GM19397 (cell line): ENCODE data around the gene BBS10.
"Not testable (repeated sequence)": the region's sequence is repeated elsewhere in the genome, so short reads cannot be mapped to it uniquely, and the experiment has no call there.

ENCODE experiments used
- ATAC-seq: cut with Tn5 transposase; IDR thresholded peaks from one replicate; pipeline ENCODE4 v1.9.1; 2021; ENCODE audit warnings: mild to moderate bottlenecking, moderate library complexity; ENCODE audit not compliant: unreplicated experiment

Gene BBS10

DNA sequence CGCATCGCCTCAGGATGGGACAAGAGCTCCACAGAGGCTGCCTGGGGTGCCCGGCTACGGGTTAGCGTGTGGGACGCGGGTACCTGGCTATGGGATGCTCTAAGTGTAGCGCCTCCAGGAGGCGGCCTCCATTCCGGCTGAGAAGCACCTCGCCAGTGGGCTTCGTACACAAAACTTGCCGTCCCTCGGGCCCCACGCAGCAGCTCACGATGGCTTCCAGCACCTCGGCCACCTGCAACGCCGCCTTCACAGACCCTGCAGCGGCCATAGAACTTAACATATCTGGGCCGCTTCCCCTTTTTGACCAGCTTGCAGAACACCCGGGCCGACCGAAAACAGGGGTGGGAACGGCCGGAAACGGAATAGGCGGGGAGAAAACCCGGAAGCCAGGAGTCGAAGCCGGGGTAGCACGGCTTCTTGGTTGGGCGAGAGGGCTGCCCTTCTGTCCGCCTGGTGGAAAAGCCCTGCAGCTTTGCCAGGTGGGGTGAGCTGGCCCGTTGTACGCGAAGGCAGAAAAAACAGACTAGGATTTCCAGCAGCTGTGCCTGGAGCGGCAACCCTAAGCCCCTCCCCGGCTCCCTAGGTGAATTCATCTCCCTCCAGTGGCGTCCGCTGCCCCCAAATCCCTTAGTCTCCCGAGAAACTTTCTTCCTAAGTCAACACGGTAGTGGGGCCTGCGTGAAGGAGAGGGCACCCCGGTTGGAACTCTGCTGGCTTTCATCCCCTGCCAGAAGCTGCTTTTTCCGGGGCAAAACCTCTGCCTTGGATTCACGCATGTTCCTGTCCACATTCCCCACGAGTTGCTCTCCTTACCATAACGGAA lies at the start of gene BBS10:
BBS10 (minus strand) TSS at position 337 of the 823 bp plus-strand sequence; CDS start at position 280, 57 bp downstream.
- ATAC-seq: peak; percentile 98

GRCh38 chr12:76391461-76391860 lies 43.2 kb upstream of the BBS10 start:
- no peak for ATAC-seq

DNA sequence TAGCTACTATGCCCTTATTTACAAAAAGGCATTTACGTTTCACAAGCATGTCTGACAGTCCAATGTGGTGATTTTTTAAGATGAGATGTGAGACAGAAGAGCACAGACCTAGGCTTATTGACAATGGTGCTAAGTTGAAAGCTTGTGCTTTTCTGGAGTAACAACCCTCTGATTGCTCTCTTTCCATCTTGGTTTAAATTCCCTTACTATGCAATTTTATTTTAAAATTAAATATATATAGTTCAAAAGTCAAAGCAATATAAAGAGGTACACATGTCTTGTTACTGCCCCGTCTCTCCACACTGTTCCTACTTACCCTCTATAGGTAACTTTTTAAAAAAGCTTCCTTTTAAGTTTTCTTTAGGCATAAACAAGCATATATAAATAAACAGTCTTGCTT lies 39.4 kb upstream of the BBS10 start:
- ATAC-seq: no peak

DNA sequence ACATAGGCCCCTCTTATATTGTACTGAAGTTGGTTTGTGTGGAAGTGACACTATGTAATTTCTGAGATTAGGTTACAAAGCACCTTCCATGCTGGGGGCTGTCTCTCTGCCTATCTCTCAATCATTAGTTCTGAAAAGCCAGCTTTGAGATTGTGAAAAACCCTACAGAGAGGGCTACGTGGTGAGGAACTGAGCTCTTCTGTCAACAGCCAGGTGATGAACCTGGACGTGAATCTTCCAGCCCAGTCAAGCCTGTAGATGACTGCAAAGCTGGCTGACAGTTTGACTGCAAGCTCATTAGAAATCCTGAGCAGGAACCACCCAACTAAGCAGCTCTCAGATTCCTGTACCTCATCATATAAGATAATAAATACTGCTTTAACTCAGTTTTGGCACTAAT lies 36.3 kb upstream of the BBS10 start:
- ATAC-seq: no peak

DNA sequence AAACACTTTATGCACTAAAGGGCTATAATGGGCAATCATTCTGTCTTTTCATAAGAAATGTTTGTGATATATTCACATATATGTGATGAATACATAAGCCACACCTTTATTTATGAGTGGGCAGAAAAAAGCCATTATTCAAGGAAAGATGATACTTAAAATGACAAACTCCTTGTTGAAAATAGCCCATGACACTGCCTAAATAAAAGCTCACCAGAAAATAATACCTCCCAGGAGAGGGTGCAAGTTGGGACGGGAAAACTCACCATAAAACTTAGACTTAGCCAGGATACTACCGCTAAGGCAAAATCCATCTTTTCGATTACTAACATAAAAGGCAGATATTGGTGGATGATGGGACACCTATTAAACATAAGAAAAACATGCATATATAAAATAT lies 35.8 kb upstream of the BBS10 start:
- ATAC-seq: no peak

DNA sequence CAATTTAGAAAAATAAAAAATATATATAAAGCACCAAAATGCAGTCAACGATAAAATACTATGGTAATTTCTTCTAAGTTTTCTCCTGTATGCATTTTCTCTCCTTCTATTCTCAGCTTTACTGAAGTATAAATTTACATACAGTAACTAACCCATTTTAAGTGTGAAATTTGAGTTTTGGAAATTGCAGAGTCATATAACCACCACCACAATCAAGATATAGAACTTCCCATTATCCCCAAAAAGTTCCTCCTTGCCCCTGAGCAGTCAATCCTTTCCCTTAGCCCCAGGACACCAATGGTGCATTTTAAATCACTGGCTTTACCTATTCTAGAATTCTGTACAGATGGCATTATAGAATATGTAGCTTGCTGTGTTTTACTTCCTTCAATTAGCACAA lies 31.0 kb upstream of the BBS10 start:
- no peak for ATAC-seq

- not testable (repeated sequence) for ATAC-seq
These were observed 28.7 kb upstream of the BBS10 start for GRCh38 chr12:76376876-76377275.

DNA sequence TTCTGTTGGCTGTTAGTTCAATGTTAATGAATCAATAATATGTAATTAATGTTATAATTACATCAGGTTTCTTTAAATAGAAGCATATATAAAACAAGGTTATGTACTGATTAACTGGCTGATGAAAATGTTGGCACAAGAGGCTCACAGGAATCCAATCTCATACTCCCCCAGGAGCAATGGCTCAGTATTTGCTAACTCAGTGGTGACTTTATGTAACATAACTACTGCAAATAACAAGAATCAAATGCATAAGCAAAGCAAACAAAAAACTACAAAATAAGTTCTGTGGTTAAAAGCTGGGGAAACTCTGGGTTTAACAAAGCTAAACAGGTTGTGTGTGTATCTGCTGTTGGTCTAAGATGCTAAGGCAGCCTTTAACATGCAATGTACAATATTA lies 27.7 kb upstream of the BBS10 start:
- ATAC-seq: no peak

DNA sequence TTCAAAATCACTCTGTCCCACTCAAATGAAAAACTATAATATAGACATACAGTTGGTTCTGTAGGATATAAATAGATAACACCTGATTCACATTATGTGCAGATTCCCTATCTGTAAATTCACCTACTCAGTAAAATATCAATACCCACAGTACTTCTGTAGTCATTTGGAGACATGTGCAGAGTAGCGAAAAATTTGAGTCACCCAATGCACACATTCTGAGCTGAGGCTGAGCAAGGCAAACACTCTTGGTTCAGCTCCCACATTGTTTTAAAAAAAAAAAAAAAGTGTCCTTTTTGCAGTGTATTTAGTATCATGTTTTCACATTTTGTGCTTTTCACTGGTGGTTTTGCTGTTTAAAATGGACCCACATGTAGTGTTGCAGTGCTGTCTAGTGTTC lies 27.3 kb upstream of the BBS10 start:
- no peak for ATAC-seq

- no peak for ATAC-seq
These were observed 26.3 kb upstream of the BBS10 start for GRCh38 chr12:76374386-76375020.

- ATAC-seq: no peak
These were observed 20.0 kb upstream of the BBS10 start for GRCh38 chr12:76368230-76368629.

DNA sequence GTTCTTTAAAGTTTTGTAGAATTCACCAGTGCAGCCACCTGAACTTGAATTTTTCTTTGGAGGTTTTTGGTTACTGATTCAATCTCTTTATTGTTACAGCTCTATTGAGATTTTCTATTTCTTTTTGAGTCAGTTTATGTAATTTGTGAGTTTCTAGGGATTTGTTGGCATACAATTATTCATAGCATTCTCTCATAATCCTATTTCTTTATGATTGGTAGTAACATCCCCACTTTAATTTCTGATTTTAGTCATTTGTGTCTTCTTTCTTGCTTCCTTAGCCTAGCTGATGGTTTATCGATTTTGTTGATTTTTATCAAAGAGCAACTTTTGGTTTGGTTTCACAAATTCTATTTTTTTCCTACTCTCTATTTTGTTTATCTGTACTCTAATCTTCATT lies 17.9 kb upstream of the BBS10 start:
- no peak for ATAC-seq

GRCh38 chr12:76364131-76364530 lies 15.9 kb upstream of the BBS10 start:
- not testable (repeated sequence) for ATAC-seq

- no peak for ATAC-seq
These were observed 12.1 kb upstream of the BBS10 start for GRCh38 chr12:76360316-76360715.

GRCh38 chr12:76356071-76356470 lies 7.9 kb upstream of the BBS10 start:
- ATAC-seq: no peak

DNA sequence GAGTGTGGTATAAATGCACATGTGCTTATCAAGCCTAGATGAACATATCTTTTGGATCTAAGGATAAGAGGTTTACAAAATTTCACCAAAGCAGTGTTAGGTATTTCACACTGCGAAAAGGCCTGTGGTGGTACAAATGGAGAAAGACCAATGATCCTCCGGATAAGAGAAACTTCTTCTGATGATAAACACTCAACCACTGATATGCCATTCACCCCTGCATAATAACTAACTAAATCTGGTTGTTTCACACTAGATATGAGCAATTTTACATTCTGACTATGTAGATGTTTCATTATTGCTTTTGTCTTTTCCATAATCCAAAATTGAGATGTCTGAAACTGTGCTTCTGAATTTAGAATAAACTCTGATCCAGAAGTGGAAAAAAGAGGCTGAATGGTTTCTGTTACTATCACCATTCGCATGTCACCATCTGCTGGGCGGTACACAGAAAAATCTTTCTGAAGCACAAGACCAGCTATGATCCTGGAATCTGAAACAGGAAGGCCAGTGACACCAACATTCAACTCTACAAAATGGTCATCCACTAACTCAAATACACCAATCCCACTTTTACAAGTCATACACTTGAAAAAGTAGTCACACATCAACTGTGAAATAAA lies 1.3 kb downstream of the BBS10 start:
- ATAC-seq: no peak

GRCh38 chr12:76346236-76346635 lies 2.0 kb downstream of the BBS10 start:
- no peak for ATAC-seq

GRCh38 chr12:76345569-76345968 lies 2.6 kb downstream of the BBS10 start:
- no peak for ATAC-seq

GRCh38 chr12:76341436-76342030 lies 6.7 kb downstream of the BBS10 start:
- ATAC-seq: no peak

DNA sequence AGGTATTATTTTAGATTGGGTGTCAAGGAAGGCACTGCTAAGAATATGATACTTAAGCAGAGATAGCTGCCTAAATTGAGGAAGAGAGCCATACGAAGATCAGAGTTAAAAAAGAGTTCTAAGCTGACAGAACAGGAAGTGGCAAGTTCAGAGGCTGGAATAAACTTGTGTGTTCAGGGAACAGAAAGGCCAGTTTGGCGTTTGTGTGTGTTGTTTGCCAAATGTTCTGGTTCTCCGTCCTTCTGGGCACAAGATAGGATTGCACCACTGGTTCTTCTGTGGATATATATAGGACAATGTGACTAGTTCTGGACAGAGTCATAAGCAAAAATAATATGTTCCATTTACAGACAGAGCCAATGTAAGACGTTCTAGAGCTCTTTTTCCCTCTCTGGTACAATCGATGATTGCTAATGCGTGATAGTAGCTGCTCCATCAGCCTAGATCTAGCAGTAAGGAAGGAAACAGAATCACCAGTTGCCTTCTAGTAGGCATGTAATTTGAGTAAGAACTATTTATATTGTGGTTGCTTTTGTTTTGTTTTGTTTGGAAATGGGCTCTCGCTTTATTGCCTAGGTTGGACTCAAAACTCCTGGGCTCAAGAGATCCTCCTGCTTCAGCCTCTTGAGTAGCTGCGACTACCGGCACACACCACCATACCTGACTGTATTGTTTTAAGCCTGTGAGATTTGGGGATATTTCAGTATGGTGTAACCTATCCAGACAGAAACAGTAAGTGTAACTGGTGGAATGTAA lies 7.4 kb downstream of the BBS10 start:
- ATAC-seq: no peak

DNA sequence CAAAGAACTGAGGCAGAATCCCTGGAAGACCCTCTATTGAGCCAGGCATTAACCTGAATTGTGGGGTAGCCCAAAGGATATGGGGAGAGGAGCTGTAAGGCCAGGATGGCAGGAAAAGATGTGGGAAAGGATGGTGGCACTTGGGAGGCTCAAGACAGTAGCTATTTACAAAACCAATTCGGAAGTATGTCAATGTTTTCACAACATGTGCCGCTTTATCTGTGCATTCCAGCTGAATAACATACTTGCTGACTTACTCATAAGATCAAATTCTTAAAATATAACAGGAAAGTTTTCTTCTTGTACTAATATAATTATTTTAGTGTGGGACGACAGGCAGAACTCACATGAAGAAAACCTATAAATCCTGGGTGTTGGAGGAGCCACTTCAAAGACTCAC lies 10.6 kb downstream of the BBS10 start:
- ATAC-seq: no peak
